ENCODE results near the gene NPAS2.

DNA sequence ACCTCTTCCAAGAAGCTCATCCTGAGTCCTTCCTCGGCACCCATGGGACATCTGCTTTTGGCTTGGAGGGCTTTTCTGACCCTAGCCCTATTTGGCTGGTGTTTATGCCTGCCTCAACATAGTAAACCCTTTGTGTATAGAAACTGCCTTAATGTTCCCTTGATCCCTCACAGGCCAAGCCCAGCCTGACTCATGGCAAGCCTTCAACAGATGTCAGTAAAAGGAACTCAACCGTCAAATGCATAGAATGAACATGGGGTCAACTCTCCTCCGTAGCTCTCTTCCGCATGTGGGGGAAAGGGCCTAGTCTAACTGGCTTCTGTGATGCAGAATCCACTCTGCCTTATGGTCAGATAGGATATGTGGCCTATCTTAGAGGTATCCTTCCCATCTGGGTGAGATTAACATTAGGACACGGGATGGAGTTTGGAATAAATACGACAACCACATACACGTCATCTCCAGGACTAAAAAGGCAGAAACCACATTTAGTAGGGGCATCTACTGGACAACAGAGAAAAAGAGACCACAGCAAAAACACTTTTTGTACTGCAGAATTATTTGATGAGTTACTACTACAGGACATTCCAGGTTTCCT is 2.5 kb upstream of the NPAS2 start:
- TF ChIP-seq, protein P1, sequence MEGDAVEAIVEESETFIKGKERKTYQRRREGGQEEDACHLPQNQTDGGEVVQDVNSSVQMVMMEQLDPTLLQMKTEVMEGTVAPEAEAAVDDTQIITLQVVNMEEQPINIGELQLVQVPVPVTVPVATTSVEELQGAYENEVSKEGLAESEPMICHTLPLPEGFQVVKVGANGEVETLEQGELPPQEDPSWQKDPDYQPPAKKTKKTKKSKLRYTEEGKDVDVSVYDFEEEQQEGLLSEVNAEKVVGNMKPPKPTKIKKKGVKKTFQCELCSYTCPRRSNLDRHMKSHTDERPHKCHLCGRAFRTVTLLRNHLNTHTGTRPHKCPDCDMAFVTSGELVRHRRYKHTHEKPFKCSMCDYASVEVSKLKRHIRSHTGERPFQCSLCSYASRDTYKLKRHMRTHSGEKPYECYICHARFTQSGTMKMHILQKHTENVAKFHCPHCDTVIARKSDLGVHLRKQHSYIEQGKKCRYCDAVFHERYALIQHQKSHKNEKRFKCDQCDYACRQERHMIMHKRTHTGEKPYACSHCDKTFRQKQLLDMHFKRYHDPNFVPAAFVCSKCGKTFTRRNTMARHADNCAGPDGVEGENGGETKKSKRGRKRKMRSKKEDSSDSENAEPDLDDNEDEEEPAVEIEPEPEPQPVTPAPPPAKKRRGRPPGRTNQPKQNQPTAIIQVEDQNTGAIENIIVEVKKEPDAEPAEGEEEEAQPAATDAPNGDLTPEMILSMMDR (IDR thresholded peaks at IDR 0.05), result no peak
- no peak for TF ChIP-seq POLR2A (IDR thresholded peaks at IDR 0.05)

All from adrenal gland (tissue), 5 donors.